MM.1S (cell line): ENCODE results near the gene JAKMIP2.

ENCODE experiments used
- DNase-seq: peaks from one replicate; pipeline ENCODE4 v3.0.0-alpha.2; 2015
- H2AFZ ChIP-seq: fragments of 300-600 bp; sonication (generic); 2 replicates; pipeline ENCODE4 v1.6.0; 2016; ENCODE audit warnings: antibody characterized with exemption, low read length
- H3F3A ChIP-seq: fragments of 300-600 bp; sonication (generic); 2 replicates; pipeline ENCODE4 v1.6.1; 2016; ENCODE audit warnings: mild to moderate bottlenecking, antibody characterized with exemption, low read length, moderate library complexity, mixed read lengths; ENCODE audit not compliant: insufficient read depth
- H3K27ac ChIP-seq: fragments of 300-600 bp; sonication (generic); 2 replicates; pipeline ENCODE4 v1.5.1; 2016; ENCODE audit warnings: mild to moderate bottlenecking, low read length
- H3K27me3 ChIP-seq: fragments of 300-600 bp; sonication (generic); replicated peaks from 2 replicates; pipeline ENCODE4 v1.6.0; 2016; ENCODE audit warnings: low read length; ENCODE audit not compliant: insufficient read depth
- H3K36me3 ChIP-seq: fragments of 300-600 bp; sonication (generic); replicated peaks from 2 replicates; pipeline ENCODE4 v1.6.1; 2016; ENCODE audit warnings: mild to moderate bottlenecking, low read length, mixed read lengths; ENCODE audit not compliant: insufficient read depth
- H3K4me1 ChIP-seq: fragments of 300-600 bp; sonication (generic); 2 replicates; pipeline ENCODE4 v1.6.1; 2016; ENCODE audit warnings: low read length, mixed read lengths
- H3K4me2 ChIP-seq: fragments of 300-600 bp; sonication (generic); 2 replicates; pipeline ENCODE4 v1.6.0; 2016; ENCODE audit warnings: low read depth, low read length
- H3K4me3 ChIP-seq: fragments of 300-600 bp; sonication (generic); 2 replicates; pipeline ENCODE4 v1.5.1; 2016; ENCODE audit warnings: low read length, mixed read lengths
- H3K79me2 ChIP-seq: fragments of 300-600 bp; sonication (generic); 2 replicates; pipeline ENCODE4 v1.6.1; 2016; ENCODE audit warnings: mixed run types, low read length, mixed read lengths
- H3K9ac ChIP-seq: fragments of 300-600 bp; sonication (generic); 2 replicates; pipeline ENCODE4 v1.6.1; 2016; ENCODE audit warnings: low read length, mixed read lengths
- H3K9me2 ChIP-seq: fragments of 300-600 bp; sonication (generic); replicated peaks from 2 replicates; pipeline ENCODE4 v1.6.1; 2016; ENCODE audit warnings: mild to moderate bottlenecking, low read length, mixed read lengths; ENCODE audit not compliant: insufficient read depth
- H3K9me3 ChIP-seq: fragments of 300-600 bp; sonication (generic); replicated peaks from 2 replicates; pipeline ENCODE4 v1.6.1; 2016; ENCODE audit warnings: mild to moderate bottlenecking, low read length, mixed read lengths; ENCODE audit not compliant: insufficient read depth
- H4K20me1 ChIP-seq: fragments of 300-600 bp; sonication (generic); 2 replicates; pipeline ENCODE4 v1.6.1; 2016; ENCODE audit warnings: mild to moderate bottlenecking, low read length, moderate library complexity, mixed read lengths; ENCODE audit not compliant: insufficient read depth
- EZH2 ChIP-seq: fragments of 300-600 bp; sonication (generic); optimal IDR thresholded peaks from 2 replicates; pipeline ENCODE3; 2017; ENCODE audit warnings: low read depth, mild to moderate bottlenecking, antibody characterized with exemption, low read length, mixed read lengths
- EZH2phosphoT487 ChIP-seq: fragments of 300-600 bp; sonication (generic); IDR thresholded peaks from 2 replicates; pipeline ENCODE4 v1.6.1; 2018; ENCODE audit warnings: antibody characterized with exemption, low read length
- TF ChIP-seq, protein P1 (sequence below): fragments of 300-600 bp; sonication (generic); IDR thresholded peaks from 2 replicates; pipeline ENCODE4 v1.5.1; 2016; ENCODE audit warnings: antibody characterized with exemption, low read length, mixed read lengths

JAKMIP2 gene

GRCh38 chr5:147753765-147754164 lies 28.8 kb downstream of the JAKMIP2 start:
- no peaks in the 10 kb centered on the region for H3K9me3 ChIP-seq
- no peaks in the 10 kb centered on the region for H3K27me3 ChIP-seq
- H3K9ac ChIP-seq = no peak overlapping the region
- no peaks in the 10 kb centered on the region for H4K20me1 ChIP-seq
- H2AFZ ChIP-seq = no peak overlapping the region
- peaks cover 57% of the 10 kb centered on the region for H3K79me2 ChIP-seq
- TF ChIP-seq EZH2 (no peak), EZH2phosphoT487 (no peak)
- TF ChIP-seq, protein P1, sequence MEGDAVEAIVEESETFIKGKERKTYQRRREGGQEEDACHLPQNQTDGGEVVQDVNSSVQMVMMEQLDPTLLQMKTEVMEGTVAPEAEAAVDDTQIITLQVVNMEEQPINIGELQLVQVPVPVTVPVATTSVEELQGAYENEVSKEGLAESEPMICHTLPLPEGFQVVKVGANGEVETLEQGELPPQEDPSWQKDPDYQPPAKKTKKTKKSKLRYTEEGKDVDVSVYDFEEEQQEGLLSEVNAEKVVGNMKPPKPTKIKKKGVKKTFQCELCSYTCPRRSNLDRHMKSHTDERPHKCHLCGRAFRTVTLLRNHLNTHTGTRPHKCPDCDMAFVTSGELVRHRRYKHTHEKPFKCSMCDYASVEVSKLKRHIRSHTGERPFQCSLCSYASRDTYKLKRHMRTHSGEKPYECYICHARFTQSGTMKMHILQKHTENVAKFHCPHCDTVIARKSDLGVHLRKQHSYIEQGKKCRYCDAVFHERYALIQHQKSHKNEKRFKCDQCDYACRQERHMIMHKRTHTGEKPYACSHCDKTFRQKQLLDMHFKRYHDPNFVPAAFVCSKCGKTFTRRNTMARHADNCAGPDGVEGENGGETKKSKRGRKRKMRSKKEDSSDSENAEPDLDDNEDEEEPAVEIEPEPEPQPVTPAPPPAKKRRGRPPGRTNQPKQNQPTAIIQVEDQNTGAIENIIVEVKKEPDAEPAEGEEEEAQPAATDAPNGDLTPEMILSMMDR = no peak
- H3K4me3 ChIP-seq = no peak overlapping the region
- no peak for DNase-seq
- H3K36me3 ChIP-seq = no peaks in the 10 kb centered on the region
- no peak overlapping the region for H3K27ac ChIP-seq
- no peaks in the 10 kb centered on the region for H3K9me2 ChIP-seq
- no peak overlapping the region for H3K4me2 ChIP-seq
- peaks cover 17% of the 10 kb centered on the region for H3K4me1 ChIP-seq
- no peaks in the 10 kb centered on the region for H3F3A ChIP-seq

GRCh38 chr5:147752666-147753290 lies 29.8 kb downstream of the JAKMIP2 start:
- peaks cover 9% of the 10 kb centered on the region for H3K4me1 ChIP-seq
- H3K4me3 ChIP-seq = no peak overlapping the region
- no peaks in the 10 kb centered on the region for H4K20me1 ChIP-seq
- H3K27ac ChIP-seq = no peak overlapping the region
- no peaks in the 10 kb centered on the region for H3K36me3 ChIP-seq
- no peaks in the 10 kb centered on the region for H3K9me2 ChIP-seq
- no peaks in the 10 kb centered on the region for H3K27me3 ChIP-seq
- peaks cover 59% of the 10 kb centered on the region for H3K79me2 ChIP-seq
- no peak overlapping the region for H3K4me2 ChIP-seq
- no peak overlapping the region for H3K9ac ChIP-seq
- no peaks in the 10 kb centered on the region for H3K9me3 ChIP-seq
- TF ChIP-seq EZH2 (no peak), EZH2phosphoT487 (no peak)
- TF ChIP-seq, protein P1 = no peak
- H3F3A ChIP-seq = no peaks in the 10 kb centered on the region
- no peak overlapping the region for H2AFZ ChIP-seq
- no peak for DNase-seq

DNA sequence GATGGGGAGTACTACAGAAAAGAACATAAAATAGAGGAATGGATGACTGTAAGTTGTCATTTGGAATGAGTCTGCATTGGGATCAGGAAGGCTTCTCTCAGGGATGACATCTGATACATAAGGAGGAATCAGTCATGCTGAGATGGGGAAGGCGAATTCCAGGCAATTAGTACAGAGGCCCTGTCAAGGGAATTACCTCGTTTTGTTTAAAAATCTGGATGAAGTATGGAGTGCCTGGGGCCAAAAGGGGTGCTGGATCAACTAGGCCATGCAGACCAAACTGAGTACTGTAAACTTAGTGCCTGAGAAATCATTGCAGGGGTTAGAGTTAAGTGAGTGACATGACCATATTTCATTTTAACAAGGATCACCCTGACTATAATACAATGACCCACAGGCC lies 30.5 kb downstream of the JAKMIP2 start:
- Histone ChIP-seq H3K4me2 (no peak overlapping the region), H4K20me1 (no peaks in the 10 kb centered on the region), H3K9me2 (no peaks in the 10 kb centered on the region), H3K79me2 (peaks cover 57% of the 10 kb centered on the region), H3K9me3 (no peaks in the 10 kb centered on the region), H3K4me1 (peaks cover 4% of the 10 kb centered on the region), H3K27ac (no peak overlapping the region), H3F3A (no peaks in the 10 kb centered on the region), H2AFZ (no peak overlapping the region), H3K36me3 (no peaks in the 10 kb centered on the region), H3K9ac (no peak overlapping the region), H3K27me3 (no peaks in the 10 kb centered on the region), H3K4me3 (no peak overlapping the region)
- no peak for DNase-seq
- TF ChIP-seq EZH2 (no peak), EZH2phosphoT487 (no peak)
- TF ChIP-seq, protein P1 = no peak
